Tibial nerve (tissue), 4 donors: Measurements from ENCODE around the gene CHN2. TPM values are rescaled to one million over a fixed set of nuclear protein-coding genes. Genes with fewer than 3 reads are reported as not detected.

ENCODE experiments used
- DNase-seq, 2 donors: peaks; one replicate each; pipeline ENCODE4 v3.0.0-alpha.2; 2019; ENCODE audit warnings: low spot score in 2 of 2
- H3K27ac ChIP-seq, 4 donors: fragments of 200-600 bp; sonication (generic) in 3 of 4; one replicate each; pipeline ENCODE4 v1.5.1; 2017 to 2019; ENCODE audit warnings: mild to moderate bottlenecking in 1 of 4
- H3K27me3 ChIP-seq, 2 donors: fragments of 200-600 bp; sonication (generic) in 1 of 2; one replicate each; pipeline versions ENCODE4 v1.5.1 to v1.6.0; 2017 to 2019
- H3K36me3 ChIP-seq, 3 donors: fragments of 200-600 bp; sonication (generic); one replicate each; pipeline ENCODE4 v1.5.1; 2018 to 2019
- H3K4me1 ChIP-seq, 4 donors: fragments of 200-600 bp; sonication (generic) in 3 of 4; one replicate each; pipeline ENCODE4 v1.5.1; 2017 to 2019
- H3K4me3 ChIP-seq, 4 donors: fragments of 200-600 bp; sonication (generic) in 3 of 4; one replicate each; pipeline ENCODE4 v1.5.1; 2017 to 2019; ENCODE audit warnings: mild to moderate bottlenecking in 1 of 4, moderate library complexity in 1 of 4
- H3K9me3 ChIP-seq, 4 donors: fragments of 200-600 bp; sonication (generic) in 3 of 4; one replicate each; pipeline ENCODE4 v1.5.1; 2017 to 2019
- CTCF ChIP-seq, 5 experiments: fragments of 200-600 bp in 3 of 5; fragments of 450-650 bp in 2 of 5; sonication (generic) in 3 of 5; IDR thresholded peaks; one replicate each; pipeline ENCODE4 v1.5.1; 2016 to 2019; ENCODE audit warnings: antibody characterized with exemption in 5 of 5, mild to moderate bottlenecking in 3 of 5, moderate library complexity in 2 of 5
- EP300 ChIP-seq, 2 donors: sonication (generic); formaldehyde crosslinking; IDR thresholded peaks; one replicate each; pipeline ENCODE4 v1.6.1; 2017; ENCODE audit warnings: antibody characterized with exemption in 2 of 2, mild to moderate bottlenecking in 1 of 2
- POLR2A ChIP-seq, 2 donors: fragments of 450-650 bp; IDR thresholded peaks; one replicate each; pipeline ENCODE4 v1.6.1; 2017; ENCODE audit warnings: antibody characterized with exemption in 2 of 2, mild to moderate bottlenecking in 2 of 2, moderate library complexity in 2 of 2
- WGBS, 2 donors: methylation state at CpG; one replicate each; pipeline ENCODE4 v1.1.5; 2018; 5-methylcytosine and 5-hydroxymethylcytosine counted together
- total RNA-seq, 4 donors: library from RNA; depleted of rRNA; stranded (reverse); fragments of >200 nt; gene quantifications; one replicate each; pipeline ENCODE4 v1.1.0, GENCODE V29; 2016

Gene CHN2
- total RNA-seq, 4 donors from 2014 or later: 3.9 to 12.6 (median 7.0) TPM

GRCh38 chr7:29253225-29253624 is 58.6 kb downstream of the CHN2 start:
- H3K9me3 ChIP-seq: no peaks in the 10 kb centered on the region
- no peaks in the 10 kb centered on the region for H3K4me1 ChIP-seq
- no peak for DNase-seq
- H3K36me3 ChIP-seq: no peaks in the 10 kb centered on the region
- no peaks in the 10 kb centered on the region for H3K27me3 ChIP-seq
- no peak overlapping the region for H3K27ac ChIP-seq
- 86 to 93% methylated on average over 1 of the region's 1 CpG for WGBS, 2 donors
- H3K4me3 ChIP-seq: no peak overlapping the region
- TF ChIP-seq EP300 (IDR thresholded peaks at IDR 0.05): no peak
- no peak for TF ChIP-seq CTCF (IDR thresholded peaks at IDR 0.05)
- no peak for TF ChIP-seq POLR2A (IDR thresholded peaks at IDR 0.05)

GRCh38 chr7:29254591-29254990 is 60.0 kb downstream of the CHN2 start:
- TF ChIP-seq EP300 (IDR thresholded peaks at IDR 0.05) (no peak), CTCF (IDR thresholded peaks at IDR 0.05) (no peak), POLR2A (IDR thresholded peaks at IDR 0.05) (no peak)
- Histone ChIP-seq H3K9me3 (no peaks in the 10 kb centered on the region), H3K36me3 (no peaks in the 10 kb centered on the region), H3K27me3 (no peaks in the 10 kb centered on the region), H3K4me1 (no peaks in the 10 kb centered on the region), H3K4me3 (no peak overlapping the region), H3K27ac (no peak overlapping the region)
- 83 to 84% methylated on average over 6 of the region's 6 CpGs for WGBS, 2 donors
- DNase-seq: no peak

GRCh38 chr7:29255199-29255878 is 60.8 kb downstream of the CHN2 start:
- Histone ChIP-seq H3K4me1 (no peaks in the 10 kb centered on the region), H3K4me3 (no peak overlapping the region), H3K27ac (no peak overlapping the region), H3K9me3 (no peaks in the 10 kb centered on the region), H3K36me3 (no peaks in the 10 kb centered on the region), H3K27me3 (no peaks in the 10 kb centered on the region)
- WGBS, 2 donors: 18 to 45% methylated on average over 6 of the region's 6 CpGs
- TF ChIP-seq POLR2A (IDR thresholded peaks at IDR 0.05): no peak
- TF ChIP-seq CTCF (IDR thresholded peaks at IDR 0.05): no peak
- TF ChIP-seq EP300 (IDR thresholded peaks at IDR 0.05): no peak
- DNase-seq: no peak

GRCh38 chr7:29255906-29256692 is 61.5 kb downstream of the CHN2 start:
- WGBS, 2 donors: 68 to 70% methylated on average over 5 of the region's 5 CpGs
- Histone ChIP-seq H3K36me3 (no peaks in the 10 kb centered on the region), H3K9me3 (no peaks in the 10 kb centered on the region), H3K27me3 (no peaks in the 10 kb centered on the region), H3K27ac (no peak overlapping the region), H3K4me1 (no peaks in the 10 kb centered on the region), H3K4me3 (no peak overlapping the region)
- no peak for DNase-seq
- TF ChIP-seq POLR2A (IDR thresholded peaks at IDR 0.05): no peak

- Histone ChIP-seq H3K4me3 (no peak overlapping the region), H3K27me3 (no peaks in the 10 kb centered on the region), H3K36me3 (no peaks in the 10 kb centered on the region), H3K9me3 (no peaks in the 10 kb centered on the region), H3K27ac (no peak overlapping the region), H3K4me1 (no peaks in the 10 kb centered on the region)
- DNase-seq: no peak
- WGBS, 2 donors: 95 to 96% methylated on average over 5 of the region's 5 CpGs
- TF ChIP-seq POLR2A (IDR thresholded peaks at IDR 0.05) (no peak), EP300 (IDR thresholded peaks at IDR 0.05) (no peak), CTCF (IDR thresholded peaks at IDR 0.05) (no peak)
Measured at GRCh38 chr7:29256693-29257002, 62.1 kb downstream of the CHN2 start.
